GM19099 (cell line): Measurements from ENCODE around the gene TMEM242.

Experiments
- POLR2A ChIP-seq: IDR thresholded peaks from 3 replicates; pipeline ENCODE4 v1.6.1; 2011; ENCODE audit warnings: low read depth; ENCODE audit not compliant: insufficient read length; ENCODE audit errors: extremely low read depth

TMEM242 gene

DNA sequence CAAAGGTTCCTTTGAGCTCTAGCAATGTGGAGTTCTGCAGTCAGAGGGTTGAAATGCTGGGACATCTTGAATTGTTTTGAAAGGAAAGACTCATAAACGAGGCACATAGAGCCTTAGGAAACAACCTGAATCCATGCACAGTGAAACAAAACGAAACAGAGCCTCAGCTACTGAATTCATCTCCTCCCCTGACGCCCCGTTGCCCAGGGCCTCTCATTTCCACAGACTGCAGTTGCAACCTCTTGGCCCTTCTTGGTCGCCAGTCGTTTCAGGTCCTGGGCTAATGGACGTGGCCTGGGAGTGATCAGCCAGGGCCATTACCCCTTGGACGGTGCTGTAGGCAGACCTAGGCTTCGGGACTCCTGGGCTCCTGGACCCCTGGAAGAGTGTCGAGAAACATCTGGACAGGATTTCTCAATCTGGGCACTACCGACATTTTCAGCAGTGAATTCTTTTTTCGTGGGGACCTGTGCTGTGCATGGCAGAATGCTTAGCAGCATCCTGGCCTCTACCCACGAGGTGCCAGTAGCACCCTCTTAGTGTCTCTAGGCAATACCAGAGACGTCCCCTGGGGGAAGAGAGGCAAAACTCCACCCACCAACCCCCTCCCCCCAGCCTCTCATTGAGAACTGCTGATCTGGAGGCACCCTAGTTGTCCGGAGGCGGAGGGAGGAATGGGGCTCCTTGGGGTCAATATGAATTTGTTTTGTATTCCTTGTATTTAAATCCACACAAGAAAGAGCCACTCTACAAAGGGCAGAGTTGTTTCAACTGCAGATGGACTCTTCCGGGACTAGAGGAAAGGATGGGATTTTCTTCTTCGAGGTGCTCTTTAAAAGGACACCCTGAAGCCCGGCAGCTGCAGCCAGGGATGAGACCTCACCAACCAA, 50.2 kb downstream of the TMEM242 start:
- no peak for TF ChIP-seq POLR2A

DNA sequence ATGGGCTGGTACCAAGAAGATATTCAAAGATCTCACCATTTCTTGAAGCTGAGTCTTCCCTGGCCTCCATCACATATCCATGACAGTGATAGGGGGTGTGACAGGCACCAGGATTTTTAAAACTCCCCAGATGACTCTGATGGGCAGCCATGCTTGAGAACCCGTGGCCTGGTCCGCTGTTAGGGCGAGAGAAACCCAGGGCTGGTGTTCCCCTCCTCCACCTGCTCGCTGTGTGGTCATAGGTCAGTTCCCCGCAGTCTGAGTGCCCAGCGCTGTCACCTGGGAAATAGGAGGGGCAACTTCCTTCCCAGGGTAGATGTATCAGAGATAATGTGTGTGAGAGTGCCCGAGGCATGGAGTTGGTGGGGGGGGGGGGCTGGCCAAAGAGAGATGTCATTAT, 50.9 kb downstream of the TMEM242 start:
- no peak for TF ChIP-seq POLR2A

DNA sequence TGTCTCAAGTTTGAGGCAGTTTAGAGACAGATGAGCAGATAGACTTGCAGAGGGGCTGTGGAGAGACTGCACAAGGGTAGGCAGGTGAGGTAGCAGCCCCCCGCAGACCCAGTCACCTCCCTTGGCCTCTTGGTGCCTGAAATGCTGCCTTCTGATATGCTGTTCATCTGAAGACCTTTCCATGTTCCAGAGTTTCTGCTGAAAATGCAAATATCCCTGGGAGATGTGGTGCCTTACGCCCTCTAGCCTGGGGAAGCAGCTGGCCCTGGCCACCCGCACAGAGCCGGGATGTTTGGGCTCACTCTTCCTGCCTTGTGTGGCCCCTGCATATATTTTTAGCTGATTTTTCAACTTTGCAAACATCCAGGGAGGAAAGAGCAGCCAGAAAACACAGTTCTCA, 51.4 kb downstream of the TMEM242 start:
- TF ChIP-seq POLR2A: no peak

DNA sequence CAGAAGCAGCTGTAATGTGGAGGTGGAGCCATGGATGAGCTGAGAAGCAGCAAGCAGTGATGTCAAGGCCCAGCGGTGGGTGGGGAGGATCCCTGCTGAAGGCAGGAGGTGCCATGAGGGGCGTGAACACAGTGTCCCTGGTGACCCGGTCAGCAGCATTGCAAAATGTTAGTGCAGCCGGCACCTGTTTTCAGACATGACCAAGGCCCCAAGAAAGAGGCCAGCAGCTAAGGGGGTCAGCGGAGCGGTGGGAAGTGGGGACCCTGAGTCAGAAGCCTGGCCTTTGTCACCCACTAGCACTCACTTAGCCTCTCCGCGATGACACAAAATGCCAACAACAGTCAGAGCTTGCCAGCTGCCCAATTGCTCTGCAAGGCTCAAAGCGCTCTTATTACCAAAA, 51.9 kb downstream of the TMEM242 start:
- no peak for TF ChIP-seq POLR2A

DNA sequence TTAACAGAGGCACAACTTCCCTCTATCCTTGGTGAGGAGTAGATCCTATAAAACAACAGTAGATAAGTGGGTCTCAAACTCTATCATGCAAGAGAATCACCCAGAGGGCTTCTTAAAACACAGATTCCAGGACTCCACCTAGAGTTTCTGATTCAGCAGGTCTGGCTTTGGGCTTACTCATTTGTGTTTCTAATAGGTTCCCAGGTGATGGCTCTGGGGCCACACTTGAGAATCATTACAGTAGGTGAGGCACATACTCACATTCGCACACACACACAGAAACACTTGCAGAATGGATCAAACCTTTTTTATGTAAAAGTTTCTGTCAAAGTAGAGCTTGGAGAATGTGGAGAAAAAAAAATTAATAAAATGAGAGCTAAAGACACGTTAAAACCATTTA, 52.4 kb downstream of the TMEM242 start:
- TF ChIP-seq POLR2A: no peak

DNA sequence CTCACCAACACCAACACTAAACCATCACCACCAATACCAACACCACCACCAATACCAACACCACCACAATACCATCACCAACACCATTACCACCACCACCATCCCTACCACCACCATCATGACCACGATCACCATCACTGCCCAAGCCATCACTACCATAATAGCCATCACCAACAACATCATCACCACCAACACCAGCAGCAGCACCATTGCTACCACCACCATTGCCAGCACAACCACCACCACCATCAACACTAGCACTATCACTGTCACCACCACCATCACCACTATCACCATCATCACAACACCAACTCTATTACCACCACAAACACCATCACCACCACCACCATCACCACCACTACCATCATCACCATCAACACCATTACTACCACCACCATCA, 53.0 kb downstream of the TMEM242 start:
- TF ChIP-seq POLR2A: no peak

DNA sequence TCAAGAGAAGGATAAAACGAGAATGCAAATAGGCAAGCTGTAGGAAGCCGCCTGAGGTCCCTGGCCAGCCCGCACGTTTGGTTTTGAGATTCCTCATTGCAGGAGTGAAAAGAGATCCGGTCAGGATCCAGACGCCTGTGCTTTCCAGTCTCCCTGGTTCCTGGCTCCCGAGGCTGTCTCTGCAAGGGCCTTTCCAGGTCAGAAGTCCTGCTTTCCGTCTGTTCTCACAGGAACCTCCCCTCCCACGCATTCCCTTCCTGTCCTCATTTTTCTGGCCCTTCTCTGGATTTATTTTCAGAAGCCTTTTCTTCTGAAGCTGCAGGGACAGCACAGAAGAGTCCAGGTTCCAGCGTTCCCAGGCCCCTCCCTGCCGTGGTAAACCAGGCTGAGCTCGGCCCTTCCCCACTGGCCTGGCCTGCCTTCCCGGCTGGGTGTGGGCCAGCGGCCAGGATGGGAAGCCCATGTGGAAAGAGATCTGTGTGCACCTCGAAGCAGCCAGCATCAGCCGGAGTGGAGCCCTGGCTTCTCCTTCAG, 54.0 kb downstream of the TMEM242 start:
- no peak for TF ChIP-seq POLR2A

DNA sequence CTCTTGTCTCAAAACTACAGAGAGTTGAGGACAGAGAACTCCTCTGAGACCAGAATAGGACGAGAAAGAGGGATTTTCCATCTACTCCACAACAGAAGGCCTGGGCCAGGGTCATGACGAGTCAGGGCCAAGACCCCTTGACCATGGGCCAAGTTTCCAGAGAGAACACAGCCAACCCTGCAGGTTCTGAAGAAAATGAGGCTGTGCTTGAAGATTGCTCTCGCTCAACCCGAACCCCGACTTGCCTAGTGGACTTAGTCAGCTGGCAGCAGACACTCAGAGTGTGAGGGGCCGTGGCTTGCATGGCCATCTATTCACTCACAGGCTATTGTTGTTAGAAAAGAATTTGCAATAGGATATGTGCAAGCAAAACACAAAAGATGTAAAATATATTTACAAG, 54.5 kb downstream of the TMEM242 start:
- TF ChIP-seq POLR2A: no peak

DNA sequence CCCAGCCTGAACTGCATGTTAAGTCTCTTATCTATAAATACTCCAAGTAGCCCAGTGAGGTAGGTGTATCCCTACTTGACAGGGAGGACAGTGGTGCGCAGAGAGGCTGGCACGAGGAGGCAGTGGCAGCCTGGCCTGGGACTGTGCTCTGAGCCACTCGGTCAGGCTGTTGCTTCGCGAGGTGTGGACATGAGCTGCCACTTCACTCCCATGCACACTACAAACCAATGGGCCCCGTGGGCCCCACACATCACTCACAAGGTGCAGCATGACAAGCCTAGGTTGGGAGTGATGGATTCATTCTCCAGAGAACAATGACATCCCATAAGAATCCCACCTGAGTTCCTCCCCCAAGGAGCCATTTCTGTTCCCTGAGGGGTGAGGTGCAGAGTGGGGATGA, 54.9 kb downstream of the TMEM242 start:
- no peak for TF ChIP-seq POLR2A

DNA sequence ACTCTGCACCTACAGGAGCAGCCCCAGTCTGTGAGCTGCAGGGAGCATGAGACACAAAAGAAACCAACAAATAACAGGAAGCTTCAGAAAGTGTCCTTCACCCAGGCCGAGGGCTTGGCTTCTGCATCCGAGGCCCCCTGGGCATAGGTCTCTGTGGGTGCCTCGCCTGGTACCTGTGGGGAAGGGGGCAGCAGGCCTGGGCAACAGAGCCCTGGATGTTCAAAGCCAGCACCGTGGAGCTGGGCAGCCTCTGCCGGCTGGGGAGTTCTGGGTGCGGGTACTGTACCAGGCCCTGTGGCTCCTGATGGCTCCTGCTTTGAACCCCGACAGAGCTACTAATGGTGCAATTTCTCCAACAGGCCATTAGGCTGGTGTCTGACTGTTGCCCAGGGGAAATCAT, 55.7 kb downstream of the TMEM242 start:
- TF ChIP-seq POLR2A: no peak

DNA sequence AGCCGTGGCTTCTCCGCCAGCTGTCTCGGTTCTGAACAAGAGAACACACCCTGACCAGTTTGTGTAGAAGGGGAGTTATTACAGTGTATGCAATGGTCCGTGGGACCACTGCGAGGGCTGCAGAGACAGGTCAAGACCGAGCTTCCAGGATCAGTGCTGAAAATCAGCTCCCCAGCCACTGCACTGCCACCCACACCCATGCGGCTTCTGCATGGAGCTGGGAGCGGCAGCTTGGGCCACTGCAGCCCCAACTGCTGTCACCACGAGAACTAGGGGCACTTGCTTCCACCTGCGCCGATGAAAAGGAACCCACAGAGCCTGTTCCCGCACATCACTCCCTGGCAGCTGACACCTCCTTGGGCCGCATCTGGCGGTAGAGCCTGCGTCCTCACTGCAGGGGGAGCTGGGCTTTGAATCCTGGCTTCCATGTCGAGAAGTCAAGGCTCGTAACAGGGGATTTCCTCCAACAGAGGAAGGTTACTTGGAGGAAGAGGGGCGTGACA, 56.2 kb downstream of the TMEM242 start:
- TF ChIP-seq POLR2A: no peak

DNA sequence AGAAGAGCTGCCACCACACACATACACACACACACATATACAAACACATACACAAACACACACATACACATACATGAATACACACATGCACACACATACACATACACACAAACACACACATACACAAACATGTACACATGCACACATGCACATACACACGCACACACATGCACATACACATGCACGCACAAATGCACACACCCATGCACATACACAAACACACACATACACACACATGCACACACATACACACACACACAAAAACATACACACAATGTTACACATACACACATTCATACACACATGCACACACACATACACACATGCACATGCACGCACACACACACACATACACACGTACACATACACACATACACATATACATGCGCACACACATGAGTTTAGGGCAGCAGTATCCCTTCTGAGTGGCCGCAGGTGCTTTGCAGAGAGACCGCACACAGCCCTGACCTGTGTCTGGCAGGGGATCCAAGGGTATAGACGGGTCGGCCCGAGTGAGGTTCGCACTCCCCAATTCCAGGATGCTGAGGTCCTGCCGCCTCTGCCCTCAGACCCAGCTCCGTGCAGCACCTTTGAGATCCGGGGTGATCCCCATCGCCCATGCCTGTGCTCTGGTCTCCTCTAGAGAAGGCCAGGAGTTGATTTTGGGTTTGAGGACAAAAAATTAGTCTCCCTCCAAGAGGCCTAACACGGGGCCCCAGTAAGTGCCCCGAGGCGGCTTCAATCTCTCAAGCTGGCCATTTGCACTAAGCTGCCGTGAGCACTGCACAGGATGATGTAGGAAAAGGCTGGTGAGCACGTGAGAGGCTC, 56.8 kb downstream of the TMEM242 start:
- TF ChIP-seq POLR2A: no peak

DNA sequence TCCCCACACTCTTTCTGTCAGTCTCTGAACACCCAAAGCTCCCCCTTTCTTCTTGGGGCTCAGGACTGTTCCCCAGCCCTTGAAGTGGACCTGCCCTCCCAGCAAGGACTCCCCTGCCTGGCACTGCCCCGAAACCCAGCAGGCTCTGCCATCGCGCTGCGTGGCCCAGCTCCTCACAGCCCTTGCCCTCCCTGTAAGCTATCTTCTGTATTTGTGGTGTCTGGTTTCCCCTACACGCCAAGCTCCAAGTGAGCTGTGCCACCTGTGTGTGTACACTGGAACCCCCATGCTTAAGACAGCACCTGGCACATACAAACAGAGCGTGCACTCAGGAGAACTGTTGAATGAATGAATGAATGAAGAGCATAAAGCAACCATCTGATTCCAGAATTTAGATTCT, 57.7 kb downstream of the TMEM242 start:
- no peak for TF ChIP-seq POLR2A

DNA sequence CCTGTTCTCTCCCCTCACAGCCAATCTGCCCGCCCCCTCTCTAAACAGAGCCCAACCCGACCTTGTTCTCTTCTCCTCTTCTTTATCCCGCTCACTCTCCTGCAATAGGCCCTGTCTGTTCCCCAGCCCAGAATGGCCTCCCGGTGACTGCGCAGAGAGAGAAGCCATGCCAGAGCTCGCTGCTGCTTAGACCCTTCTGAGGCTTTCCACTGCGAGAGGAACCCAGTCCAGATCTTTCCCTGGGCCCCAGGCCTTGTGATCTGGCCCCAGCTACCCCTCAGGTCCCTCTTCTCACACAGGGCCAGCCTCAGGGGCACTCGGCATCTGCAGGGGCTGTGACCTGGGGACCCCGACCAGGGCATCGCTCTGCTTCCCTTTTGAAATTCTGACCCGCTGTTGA, 58.1 kb downstream of the TMEM242 start:
- no peak for TF ChIP-seq POLR2A

DNA sequence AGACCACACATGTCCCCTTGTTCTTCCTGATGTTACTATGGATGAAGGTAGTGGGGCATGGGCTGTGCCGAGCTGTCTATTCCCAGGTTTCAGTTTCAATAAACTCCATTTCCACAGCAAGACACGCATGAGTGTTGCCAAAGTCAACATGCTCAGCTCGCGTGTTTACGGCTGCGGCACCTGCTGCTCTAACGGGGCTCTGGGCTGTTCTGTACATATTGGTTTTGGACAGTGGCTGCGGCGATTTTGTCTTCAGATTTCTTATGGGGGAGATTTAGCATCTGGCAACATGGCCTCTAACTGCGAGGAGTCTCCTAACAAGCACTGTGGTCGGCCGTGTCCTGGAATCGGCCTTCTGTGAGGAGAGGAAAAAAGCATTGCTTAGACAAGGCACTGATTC, 58.6 kb downstream of the TMEM242 start:
- TF ChIP-seq POLR2A: no peak
